Breast epithelium (tissue), 4 donors: ENCODE measurements around the gene JDP2. TPM values are rescaled to one million over a fixed set of nuclear protein-coding genes. Genes with fewer than 3 reads are reported as not detected.

Experiments
- DNase-seq, 2 donors: peaks; one replicate each; pipeline ENCODE4 v3.0.0-alpha.2; 2019; ENCODE audit warnings: low spot score in 2 of 2
- H3K27ac ChIP-seq, 2 donors: fragments of 200-600 bp; sonication (generic) in 1 of 2; one replicate each; pipeline ENCODE4 v1.5.1; 2016 to 2019; ENCODE audit warnings: mild to moderate bottlenecking in 1 of 2
- H3K27me3 ChIP-seq, 2 donors: fragments of 200-600 bp; sonication (generic) in 1 of 2; one replicate each; pipeline versions ENCODE4 v1.5.1 to v1.6.0; 2017 to 2019; ENCODE audit warnings: control low read depth in 1 of 2, mild to moderate bottlenecking in 1 of 2
- H3K36me3 ChIP-seq: fragments of 200-600 bp; one replicate; pipeline ENCODE4 v1.5.1; 2019
- H3K4me1 ChIP-seq, 2 donors: fragments of 200-600 bp; sonication (generic); one replicate each; pipeline ENCODE4 v1.5.1; 2016 to 2019; ENCODE audit warnings: control low read depth in 1 of 2
- H3K4me3 ChIP-seq, 3 donors: fragments of 200-600 bp; sonication (generic); 1 replicate in 2 of 3; 2 replicates in 1 of 3; pipeline ENCODE4 v1.5.1; 2016 to 2019; ENCODE audit warnings: mild to moderate bottlenecking in 3 of 3, moderate library complexity in 2 of 3
- H3K9me3 ChIP-seq, 2 donors: fragments of 200-600 bp; sonication (generic) in 1 of 2; one replicate each; pipeline ENCODE4 v1.5.1; 2016 to 2019; ENCODE audit warnings: control low read depth in 1 of 2
- POLR2A ChIP-seq: fragments of 450-650 bp; IDR thresholded peaks from one replicate; pipeline ENCODE4 v1.6.1; 2016; ENCODE audit warnings: antibody characterized with exemption, mild to moderate bottlenecking, moderate library complexity
- POLR2AphosphoS5 ChIP-seq, 3 donors: sonication (generic); formaldehyde crosslinking; IDR thresholded peaks; one replicate each; pipeline ENCODE4 v1.6.1; 2017; ENCODE audit warnings: antibody characterized with exemption in 3 of 3
- intact Hi-C: fragments of 100-400 bp; cut with DNase I; formaldehyde crosslinking; loops from one replicate; pipeline ENCODE4 v1.15.1; 2023; ENCODE audit warnings: low total_unique reads
- total RNA-seq, 3 donors: library from RNA; depleted of rRNA; stranded (reverse); fragments of >200 nt; gene quantifications; one replicate each; pipeline ENCODE4 v1.1.0, GENCODE V29; 2016
- TF ChIP-seq, protein P1 (sequence below), 3 donors: fragments of 450-650 bp; IDR thresholded peaks; one replicate each; pipeline ENCODE4 v1.5.1; 2016 to 2017; ENCODE audit warnings: antibody characterized with exemption in 3 of 3, mild to moderate bottlenecking in 3 of 3, moderate library complexity in 3 of 3

The JDP2 gene
- total RNA-seq, 3 donors from 2014 or later, result 35.7 to 153 (median 58.3) TPM

DNA sequence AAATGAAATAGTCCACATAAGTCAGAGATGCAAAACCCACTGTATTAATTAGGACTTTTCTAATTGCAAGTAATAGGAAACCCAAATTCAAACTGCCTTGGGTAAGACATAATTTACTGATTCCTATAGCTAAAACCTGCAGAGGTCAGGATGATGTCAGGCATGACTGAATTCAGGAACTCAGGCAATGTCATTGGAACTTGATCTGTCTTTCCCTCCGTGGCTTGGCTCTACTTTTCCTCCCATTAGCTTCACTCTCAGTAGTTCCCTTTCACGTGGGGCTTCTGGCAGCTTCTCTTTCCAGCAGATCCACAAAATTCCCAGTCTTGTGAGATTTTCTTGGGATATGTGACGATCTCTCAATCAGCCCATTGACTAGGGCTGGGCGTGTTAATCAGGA, 2.4 kb upstream of the JDP2 start:
- no peak for DNase-seq
- no peak overlapping the region for H3K4me3 ChIP-seq
- peaks cover 11 to 12% of the 10 kb centered on the region in 2 donors for H3K4me1 ChIP-seq
- no peaks in the 10 kb centered on the region for H3K9me3 ChIP-seq
- H3K27me3 ChIP-seq, result no peaks in the 10 kb centered on the region
- no peak overlapping the region for H3K27ac ChIP-seq
- TF ChIP-seq POLR2AphosphoS5 (IDR thresholded peaks at IDR 0.05) (no peak), POLR2A (no peak)
- TF ChIP-seq, protein P1, sequence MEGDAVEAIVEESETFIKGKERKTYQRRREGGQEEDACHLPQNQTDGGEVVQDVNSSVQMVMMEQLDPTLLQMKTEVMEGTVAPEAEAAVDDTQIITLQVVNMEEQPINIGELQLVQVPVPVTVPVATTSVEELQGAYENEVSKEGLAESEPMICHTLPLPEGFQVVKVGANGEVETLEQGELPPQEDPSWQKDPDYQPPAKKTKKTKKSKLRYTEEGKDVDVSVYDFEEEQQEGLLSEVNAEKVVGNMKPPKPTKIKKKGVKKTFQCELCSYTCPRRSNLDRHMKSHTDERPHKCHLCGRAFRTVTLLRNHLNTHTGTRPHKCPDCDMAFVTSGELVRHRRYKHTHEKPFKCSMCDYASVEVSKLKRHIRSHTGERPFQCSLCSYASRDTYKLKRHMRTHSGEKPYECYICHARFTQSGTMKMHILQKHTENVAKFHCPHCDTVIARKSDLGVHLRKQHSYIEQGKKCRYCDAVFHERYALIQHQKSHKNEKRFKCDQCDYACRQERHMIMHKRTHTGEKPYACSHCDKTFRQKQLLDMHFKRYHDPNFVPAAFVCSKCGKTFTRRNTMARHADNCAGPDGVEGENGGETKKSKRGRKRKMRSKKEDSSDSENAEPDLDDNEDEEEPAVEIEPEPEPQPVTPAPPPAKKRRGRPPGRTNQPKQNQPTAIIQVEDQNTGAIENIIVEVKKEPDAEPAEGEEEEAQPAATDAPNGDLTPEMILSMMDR (IDR thresholded peaks at IDR 0.05), result no peak
- intact Hi-C loops, result no loop called here
- H3K36me3 ChIP-seq, result no peaks in the 10 kb centered on the region

GRCh38 chr14:75426332-75427125, 1.3 kb upstream of the JDP2 start:
- no peak for DNase-seq
- H3K4me3 ChIP-seq, result peak overlapping the region; percentile 62 to 96 (median 77)
- no peaks in the 10 kb centered on the region for H3K9me3 ChIP-seq
- intact Hi-C loops, result no loop called here
- H3K4me1 ChIP-seq, result peaks cover 12 to 17% of the 10 kb centered on the region in 2 donors
- TF ChIP-seq POLR2AphosphoS5 (IDR thresholded peaks at IDR 0.05) (no peak), POLR2A (no peak)
- TF ChIP-seq, protein P1 (IDR thresholded peaks at IDR 0.05), result no peak
- no peaks in the 10 kb centered on the region for H3K27me3 ChIP-seq
- H3K36me3 ChIP-seq, result no peaks in the 10 kb centered on the region
- peak overlapping the region; percentile 88 to 94 for H3K27ac ChIP-seq

- Histone ChIP-seq H3K9me3 (no peaks in the 10 kb centered on the region), H3K4me1 (peaks cover 12 to 17% of the 10 kb centered on the region in 2 donors), H3K4me3 (peak overlapping the region; percentile 62 to 96 (median 77)), H3K36me3 (no peaks in the 10 kb centered on the region), H3K27me3 (no peaks in the 10 kb centered on the region), H3K27ac (peak overlapping the region; percentile 88 to 94)
- TF ChIP-seq, protein P1 (IDR thresholded peaks at IDR 0.05), result no peak
- TF ChIP-seq POLR2AphosphoS5 (IDR thresholded peaks at IDR 0.05) (no peak), POLR2A (no peak)
- intact Hi-C loops, result no loop called here
- no peak for DNase-seq
Measured at GRCh38 chr14:75427126-75427481, 718 bp upstream of the JDP2 start.

GRCh38 chr14:75428230-75429104, 645 bp downstream of the JDP2 start:
- peak overlapping the region; percentile 77 to 96 (median 95) for H3K4me3 ChIP-seq
- peak overlapping the region; percentile 59 to 94 for H3K27ac ChIP-seq
- H3K9me3 ChIP-seq, result no peaks in the 10 kb centered on the region
- no peak for DNase-seq
- TF ChIP-seq POLR2AphosphoS5 (IDR thresholded peaks at IDR 0.05) (no peak), POLR2A (no peak)
- TF ChIP-seq, protein P1 (IDR thresholded peaks at IDR 0.05), result no peak
- intact Hi-C loops, result no loop called here
- H3K4me1 ChIP-seq, result peaks cover 12 to 17% of the 10 kb centered on the region in 2 donors
- no peaks in the 10 kb centered on the region for H3K27me3 ChIP-seq
- H3K36me3 ChIP-seq, result no peaks in the 10 kb centered on the region

- intact Hi-C loops, result no loop called here
- peak overlapping the region; percentile 59 to 94 for H3K27ac ChIP-seq
- peaks cover 12 to 17% of the 10 kb centered on the region in 2 donors for H3K4me1 ChIP-seq
- DNase-seq, result no peak
- H3K9me3 ChIP-seq, result no peaks in the 10 kb centered on the region
- TF ChIP-seq POLR2AphosphoS5 (IDR thresholded peaks at IDR 0.05) (no peak), POLR2A (no peak)
- TF ChIP-seq, protein P1 (IDR thresholded peaks at IDR 0.05), result no peak
- H3K4me3 ChIP-seq, result peak overlapping the region; percentile 77 to 96 (median 95)
- no peaks in the 10 kb centered on the region for H3K36me3 ChIP-seq
- H3K27me3 ChIP-seq, result no peaks in the 10 kb centered on the region
Measured at GRCh38 chr14:75429562-75429961, 1.7 kb downstream of the JDP2 start.
